HEK293 (cell line): ENCODE results near the gene DMD.

Source experiments
- CTCF ChIP-seq: fragments of 450-650 bp; formaldehyde crosslinking; IDR thresholded peaks from 2 replicates; pipeline ENCODE4 v1.5.1; 2016; ENCODE audit warnings: missing biosample characterization, missing genetic modification characterization
- KLF1 ChIP-seq: fragments of 450-650 bp; formaldehyde crosslinking; IDR thresholded peaks from 2 replicates; pipeline ENCODE4 v1.5.1; 2016; ENCODE audit warnings: missing biosample characterization, missing genetic modification characterization
- REST ChIP-seq: fragments of 450-650 bp; formaldehyde crosslinking; IDR thresholded peaks from 2 replicates; pipeline ENCODE4 v1.5.1; 2016; ENCODE audit warnings: missing biosample characterization, missing genetic modification characterization
- SALL2 ChIP-seq: fragments of 450-650 bp; formaldehyde crosslinking; IDR thresholded peaks from 2 replicates; pipeline ENCODE4 v1.5.0; 2017; ENCODE audit warnings: missing biosample characterization, mild to moderate bottlenecking, missing genetic modification characterization, borderline replicate concordance
- ZNF350 ChIP-seq: fragments of 450-650 bp; formaldehyde crosslinking; IDR thresholded peaks from 2 replicates; pipeline ENCODE4 v1.5.0; 2017; ENCODE audit warnings: missing biosample characterization, mild to moderate bottlenecking, missing genetic modification characterization

GRCh38 chrX:33106737-33107136 lies 104.6 kb downstream of the DMD start:
- TF ChIP-seq CTCF (tag by site-specific recombination) (no peak), SALL2 (tag by site-specific recombination) (no peak), KLF1 (tag by site-specific recombination) (no peak), REST (tag by site-specific recombination) (no peak), ZNF350 (tag by site-specific recombination) (no peak)
